DMS114 treated with DMSO at 0.1 percent for 48 hours (cell line): ENCODE results near the gene TMEM163.
"Not testable (repeated sequence)": the region's sequence is repeated elsewhere in the genome, so short reads cannot be mapped to it uniquely, and the experiment has no call there.

Source experiments
- DNase-seq: peaks from one replicate; lab custom pipeline; 2025; ENCODE audit not compliant: unreplicated experiment; lab: John Stamatoyannopoulos, UW

Gene TMEM163

GRCh38 chr2:134540990-134541389 lies 177.8 kb downstream of the TMEM163 start:
- no peak for DNase-seq

DNA sequence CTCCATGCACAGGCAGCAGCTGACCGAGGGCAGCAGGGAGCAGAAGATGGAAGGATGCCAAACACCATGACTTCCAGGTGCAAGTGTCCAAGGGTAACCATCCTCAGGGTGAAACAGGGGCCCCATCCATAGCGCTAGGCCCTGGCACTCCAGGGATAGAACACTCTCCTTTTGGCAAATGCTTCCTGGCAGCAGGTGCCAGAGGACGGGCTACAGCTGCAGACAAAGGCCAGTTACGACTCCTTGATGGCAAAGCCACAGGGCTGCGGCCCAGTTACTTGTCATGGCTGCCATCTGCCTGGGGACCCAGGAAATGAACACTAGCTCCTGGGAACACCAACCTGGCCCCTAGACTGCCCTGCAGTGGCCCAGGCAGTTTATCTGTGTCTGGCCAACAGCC lies 178.8 kb downstream of the TMEM163 start:
- no peak for DNase-seq

GRCh38 chr2:134537702-134538101 lies 181.1 kb downstream of the TMEM163 start:
- DNase-seq = no peak

DNA sequence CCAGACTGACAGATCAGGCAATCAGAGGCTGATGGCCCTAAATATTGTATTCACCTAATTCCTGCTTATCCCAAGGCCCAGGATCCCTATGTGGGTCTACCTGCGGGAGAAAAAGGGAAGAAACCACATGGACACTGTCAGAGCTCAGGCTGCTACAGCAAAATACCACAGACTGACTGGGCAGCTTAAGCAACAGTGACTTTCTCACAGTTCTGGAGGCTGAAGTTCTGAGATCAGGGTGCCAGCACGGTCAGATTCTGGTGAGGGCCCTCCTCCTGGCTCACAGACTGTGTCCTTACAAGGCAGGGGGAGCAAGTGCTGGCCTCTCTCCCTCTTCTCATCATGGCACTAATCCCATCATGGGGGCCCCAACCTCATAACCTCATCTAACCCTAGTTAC lies 181.7 kb downstream of the TMEM163 start:
- DNase-seq = no peak

GRCh38 chr2:134536296-134536695 lies 182.5 kb downstream of the TMEM163 start:
- DNase-seq = no peak

DNA sequence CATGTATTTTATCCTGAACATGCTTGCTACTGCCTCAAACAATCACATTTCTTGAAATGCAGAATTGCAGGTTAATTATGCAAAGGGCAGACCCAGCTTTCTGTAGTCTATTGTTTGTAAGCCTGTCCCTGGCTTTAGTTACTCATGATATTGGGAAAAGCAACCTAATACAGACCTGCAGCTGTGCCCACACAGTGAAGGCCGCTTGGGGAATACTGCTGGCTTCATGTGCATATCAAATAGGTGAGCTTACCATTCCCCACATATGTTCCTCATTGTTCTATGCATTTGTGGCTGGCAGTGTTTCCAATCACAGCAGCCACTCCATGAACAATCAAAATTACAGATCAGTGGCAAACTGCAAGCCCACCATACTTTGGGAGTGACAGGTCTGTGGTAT lies 186.3 kb downstream of the TMEM163 start:
- no peak for DNase-seq

- no peak for DNase-seq
Observed at GRCh38 chr2:134527381-134527780, 191.4 kb downstream of the TMEM163 start.

GRCh38 chr2:134522496-134523455 lies 196.0 kb downstream of the TMEM163 start:
- DNase-seq = no peak

- no peak for DNase-seq
Observed at GRCh38 chr2:134518101-134518500, 200.7 kb downstream of the TMEM163 start.

DNA sequence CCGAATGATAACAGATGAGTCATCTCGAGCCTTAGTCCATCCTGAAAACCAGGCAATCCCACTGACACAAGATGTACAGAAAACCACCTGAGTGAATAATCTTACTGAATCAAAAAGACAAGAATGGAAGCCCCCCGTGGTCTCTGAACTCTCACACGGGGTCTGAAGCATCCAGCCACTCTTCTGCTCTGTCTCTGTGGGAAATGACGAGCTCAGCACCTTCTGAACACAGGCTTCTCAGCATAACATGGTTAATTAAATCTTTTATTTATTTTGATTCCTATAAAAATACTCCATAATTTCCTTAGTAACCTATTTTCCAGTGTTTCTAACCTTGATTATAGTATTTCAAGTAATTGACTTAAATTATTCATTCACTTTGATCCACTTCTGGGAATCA lies 203.7 kb downstream of the TMEM163 start:
- DNase-seq = no peak

DNA sequence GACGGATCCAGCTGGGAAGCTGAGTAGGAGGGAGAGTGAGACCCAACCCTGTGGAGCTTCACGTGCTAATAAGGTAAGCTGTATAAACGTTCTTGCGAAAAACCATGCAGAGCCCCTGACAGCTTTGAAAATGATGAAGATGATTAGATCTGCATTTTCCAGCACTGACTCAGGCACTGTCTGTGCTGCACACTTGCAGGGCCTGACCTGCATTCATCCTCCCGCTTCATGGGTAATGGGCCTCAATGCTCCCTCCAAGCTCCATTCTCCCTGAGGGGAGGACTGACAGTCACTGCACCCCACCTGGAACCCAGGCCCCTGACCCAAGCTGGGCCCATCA lies 205.4 kb downstream of the TMEM163 start:
- DNase-seq = no peak

GRCh38 chr2:134512734-134513464 lies 205.9 kb downstream of the TMEM163 start:
- no peak for DNase-seq

GRCh38 chr2:134508391-134508790 lies 210.4 kb downstream of the TMEM163 start:
- DNase-seq = no peak

DNA sequence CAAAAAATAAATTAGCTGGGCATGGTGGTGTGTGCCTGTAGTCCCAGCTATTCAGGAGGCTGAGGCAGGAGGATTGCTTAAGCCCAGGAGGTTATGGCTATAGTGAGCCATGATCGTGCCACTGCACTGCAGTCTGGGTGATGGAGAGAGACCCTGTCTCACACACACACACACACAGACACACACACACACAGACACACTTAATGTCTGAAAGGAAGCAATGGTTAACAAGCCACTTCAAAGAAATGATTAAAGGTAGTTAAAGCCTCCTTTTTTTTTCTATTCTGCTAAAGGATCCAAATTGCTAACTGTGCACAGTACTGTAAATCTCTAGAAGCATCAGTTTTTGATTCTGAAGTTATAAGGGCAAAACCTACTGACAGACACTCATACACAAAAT lies 211.1 kb downstream of the TMEM163 start:
- no peak for DNase-seq

DNA sequence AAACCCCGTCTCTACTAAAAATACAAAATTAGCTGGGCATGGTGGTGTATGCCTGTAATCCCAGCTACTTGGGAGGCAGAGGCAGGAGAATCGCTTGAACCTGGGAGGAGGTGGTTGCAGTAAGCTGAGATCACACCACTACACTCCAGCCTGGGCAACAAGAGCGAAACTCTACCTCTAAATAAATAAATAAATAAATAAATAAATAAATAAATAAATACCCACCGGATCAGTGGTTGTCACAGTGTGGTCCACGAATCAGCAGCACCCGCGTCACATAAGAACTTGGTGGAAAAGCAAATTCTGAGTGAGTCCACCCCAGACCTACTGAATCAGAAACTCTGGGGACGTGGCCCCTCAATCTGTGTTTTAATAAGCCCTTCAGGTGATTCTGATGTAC lies 211.6 kb downstream of the TMEM163 start:
- not testable (repeated sequence) for DNase-seq

DNA sequence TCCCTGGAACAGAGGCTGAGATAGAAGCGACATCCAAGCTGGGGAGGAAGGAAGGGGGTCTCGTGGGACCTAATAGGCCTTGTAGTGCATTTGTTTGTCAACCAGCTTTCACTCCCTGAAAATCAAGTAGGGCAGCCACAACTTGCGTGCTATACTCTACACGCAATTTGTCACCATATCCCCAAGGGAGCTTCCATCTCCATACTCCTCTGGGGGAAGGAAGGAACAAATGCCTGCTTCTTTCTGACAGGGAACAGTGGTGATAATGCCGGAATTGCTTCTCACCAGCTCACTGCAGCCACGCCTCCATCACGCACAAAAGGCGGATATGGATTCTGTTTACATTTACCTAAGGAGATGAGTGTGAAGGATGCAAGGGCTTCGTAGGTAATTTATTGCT lies 213.4 kb downstream of the TMEM163 start:
- no peak for DNase-seq

DNA sequence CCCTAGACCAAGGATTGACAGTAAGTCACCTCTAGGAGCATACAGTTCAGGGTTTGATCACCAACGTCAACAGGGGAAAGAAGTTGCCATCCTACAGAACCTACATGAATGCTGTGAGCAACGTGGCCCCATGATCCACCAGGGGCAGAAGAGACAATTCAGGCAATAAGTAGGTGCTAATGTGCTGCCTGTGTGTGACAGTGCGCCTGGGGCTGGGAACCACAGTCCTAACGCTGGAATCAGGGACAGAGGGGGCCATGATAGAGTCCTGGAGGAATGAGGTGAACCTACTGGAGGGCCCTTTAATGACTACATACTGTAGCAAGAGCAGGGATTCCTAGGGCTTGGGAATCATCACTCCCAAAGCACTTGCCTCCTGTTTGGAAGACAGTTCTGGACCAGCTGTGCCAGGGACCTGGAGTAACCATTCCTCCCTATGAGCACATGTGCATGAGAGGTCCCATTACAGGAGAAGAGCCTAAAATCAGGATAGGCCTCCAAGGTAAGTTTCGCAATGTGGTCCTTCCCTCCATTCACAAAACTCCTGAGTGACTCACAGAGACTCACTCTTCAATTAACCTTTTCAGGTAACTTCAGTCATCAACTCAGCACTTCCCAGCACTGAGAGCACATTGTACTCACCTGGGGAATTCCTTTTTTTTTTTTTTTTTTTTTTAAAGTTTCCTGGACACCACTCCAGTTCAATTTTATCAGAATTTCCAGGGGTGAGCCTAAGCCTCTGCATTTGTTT lies 214.0 kb downstream of the TMEM163 start:
- DNase-seq = no peak

GRCh38 chr2:134502104-134502503 lies 216.7 kb downstream of the TMEM163 start:
- DNase-seq = no peak

- DNase-seq = no peak
Observed at GRCh38 chr2:134501476-134502091, 217.2 kb downstream of the TMEM163 start.

- DNase-seq = no peak
Observed at GRCh38 chr2:134500211-134500935, 218.4 kb downstream of the TMEM163 start.
